PC-3 (cell line): ENCODE measurements around the gene UBR2. TPM values are rescaled to one million over a fixed set of nuclear protein-coding genes. Genes with fewer than 3 reads are reported as not detected.
A peak's percentile ranks its signal among the peaks of the same experiment; 100 is the strongest.

Experiments used
- ATAC-seq: fragments of 200-7000 bp; cut with Tn5 transposase; 2 replicates; pipeline ENCODE4 v1.9.1; 2020; ENCODE audit warnings: mild to moderate bottlenecking, moderate library complexity
- BruUV-seq: library from RNA; stranded (reverse); fragments of 400-500 nt; replicated peaks from 2 replicates; lab custom pipeline; 2021; lab: Mats Ljungman, UMichigan
- CTCF ChIA-PET: fragments of 300-600 bp; sonication (Branson Sonifier 250); formaldehyde crosslinking; loops from one replicate; lab custom pipeline; 2022; ENCODE audit warnings: antibody characterized with exemption; lab: Charles Lee
- POLR2A ChIA-PET: fragments of 300-600 bp; sonication (Branson Sonifier 250); formaldehyde crosslinking; loops from one replicate; lab custom pipeline; 2022; ENCODE audit warnings: antibody characterized with exemption; ENCODE audit not compliant: unreplicated experiment; lab: Charles Lee
- DNase-seq: peaks from one replicate; pipeline ENCODE4 v3.0.0-alpha.2; 2015
- H2AFZ ChIP-seq: fragments of 300-600 bp; sonication (generic); 2 replicates; pipeline ENCODE4 v1.6.0; 2016; ENCODE audit warnings: antibody characterized with exemption, low read length
- H3F3A ChIP-seq: fragments of 300-600 bp; sonication (generic); one replicate; pipeline ENCODE4 v1.6.0; 2017; ENCODE audit warnings: antibody characterized with exemption, low read length, control low read depth, mild to moderate bottlenecking; ENCODE audit not compliant: unreplicated experiment
- H3K27ac ChIP-seq: fragments of 300-600 bp; sonication (generic); 2 replicates; pipeline ENCODE4 v1.5.1; 2016; ENCODE audit warnings: mild to moderate bottlenecking, low read length
- H3K27me3 ChIP-seq: fragments of 300-600 bp; sonication (generic); 2 replicates; pipeline ENCODE4 v1.6.1; 2016; ENCODE audit warnings: low read length, mixed read lengths
- H3K36me3 ChIP-seq: fragments of 300-600 bp; sonication (generic); 2 replicates; pipeline ENCODE4 v1.6.1; 2016; ENCODE audit warnings: low read depth, mixed run types, low read length, mixed read lengths
- H3K4me1 ChIP-seq: fragments of 300-600 bp; sonication (generic); 2 replicates; pipeline ENCODE4 v1.5.1; 2016; ENCODE audit warnings: low read length; ENCODE audit not compliant: insufficient read depth
- H3K4me2 ChIP-seq: fragments of 300-600 bp; sonication (generic); 2 replicates; pipeline ENCODE4 v1.6.0; 2016; ENCODE audit warnings: low read length
- H3K4me3 ChIP-seq: fragments of 300-600 bp; sonication (generic); 2 replicates; pipeline ENCODE4 v1.5.1; 2016; ENCODE audit warnings: mild to moderate bottlenecking, low read length, mixed read lengths
- H3K79me2 ChIP-seq: fragments of 300-600 bp; sonication (generic); 2 replicates; pipeline ENCODE4 v1.6.1; 2017; ENCODE audit warnings: low read length, mixed read lengths
- H3K9ac ChIP-seq: fragments of 300-600 bp; sonication (generic); 2 replicates; pipeline ENCODE4 v1.6.0; 2016; ENCODE audit warnings: mild to moderate bottlenecking, low read length
- H3K9me2 ChIP-seq: fragments of 300-600 bp; sonication (generic); replicated peaks from 2 replicates; pipeline ENCODE4 v1.6.1; 2016; ENCODE audit warnings: mixed run types, low read length, mixed read lengths
- H3K9me3 ChIP-seq: fragments of 300-600 bp; sonication (generic); 2 replicates; pipeline ENCODE4 v1.6.1; 2016; ENCODE audit warnings: low read length, mixed read lengths
- H4K20me1 ChIP-seq: fragments of 300-600 bp; sonication (generic); 2 replicates; pipeline ENCODE4 v1.6.1; 2016; ENCODE audit warnings: low read length, mixed read lengths
- EZH2 ChIP-seq: fragments of 300-600 bp; sonication (generic); IDR thresholded peaks from one replicate; pipeline ENCODE4 v1.6.1; 2017; ENCODE audit warnings: antibody characterized with exemption, mild to moderate bottlenecking, low read length; ENCODE audit not compliant: unreplicated experiment
- EZH2phosphoT487 ChIP-seq: fragments of 300-600 bp; sonication (generic); IDR thresholded peaks from 2 replicates; pipeline ENCODE4 v1.6.1; 2018; ENCODE audit warnings: mild to moderate bottlenecking, antibody characterized with exemption, low read length, borderline replicate concordance
- intact Hi-C: fragments of 100-400 bp; cut with micrococcal nuclease; formaldehyde crosslinking; loops from 2 replicates; pipeline ENCODE4 v1.9.0; 2023
- total RNA-seq: library from RNA; depleted of rRNA; stranded (reverse); fragments of >200 nt; gene quantifications from 2 replicates; pipeline ENCODE4 v1.2.3, GENCODE V29; 2014
- TF ChIP-seq, protein P1 (sequence below): fragments of 300-600 bp; sonication (generic); conservative IDR thresholded peaks from 2 replicates; pipeline ENCODE4 v1.5.1; 2017; ENCODE audit warnings: antibody characterized with exemption, low read depth, mild to moderate bottlenecking, low read length

UBR2 gene
- total RNA-seq, 1 experiment from 2014 or later, result 19.6 TPM

- no peak overlapping the region for H2AFZ ChIP-seq
- DNase-seq (peak; percentile 77), ATAC-seq (peak; percentile 41)
- no peaks in the 10 kb centered on the region for H3K9me2 ChIP-seq
- H3K4me3 ChIP-seq, result no peak overlapping the region
- no peak overlapping the region for H3K9ac ChIP-seq
- H3K4me2 ChIP-seq, result peak overlapping the region; percentile 29
- BruUV-seq, result no TSS peak
- peaks cover 6% of the 10 kb centered on the region for H4K20me1 ChIP-seq
- H3F3A ChIP-seq, result no peaks in the 10 kb centered on the region
- ChIA-PET CTCF (interaction anchor here (0.6 to 1.1 kb wide), 3 partner anchors 21 to 119 kb away, joined by 3 to 6 read pairs (median 4); no protein-coding TSS in a partner anchor), POLR2A (interaction anchor here (0.5 kb wide), 1 partner anchor 311 kb away, joined by 9 read pairs; no protein-coding TSS in a partner anchor)
- peak overlapping the region; percentile 60 for H3K27ac ChIP-seq
- H3K79me2 ChIP-seq, result peaks cover 95% of the 10 kb centered on the region
- H3K4me1 ChIP-seq, result peaks cover 20% of the 10 kb centered on the region
- TF ChIP-seq EZH2phosphoT487 (no peak), EZH2 (no peak)
- TF ChIP-seq, protein P1, sequence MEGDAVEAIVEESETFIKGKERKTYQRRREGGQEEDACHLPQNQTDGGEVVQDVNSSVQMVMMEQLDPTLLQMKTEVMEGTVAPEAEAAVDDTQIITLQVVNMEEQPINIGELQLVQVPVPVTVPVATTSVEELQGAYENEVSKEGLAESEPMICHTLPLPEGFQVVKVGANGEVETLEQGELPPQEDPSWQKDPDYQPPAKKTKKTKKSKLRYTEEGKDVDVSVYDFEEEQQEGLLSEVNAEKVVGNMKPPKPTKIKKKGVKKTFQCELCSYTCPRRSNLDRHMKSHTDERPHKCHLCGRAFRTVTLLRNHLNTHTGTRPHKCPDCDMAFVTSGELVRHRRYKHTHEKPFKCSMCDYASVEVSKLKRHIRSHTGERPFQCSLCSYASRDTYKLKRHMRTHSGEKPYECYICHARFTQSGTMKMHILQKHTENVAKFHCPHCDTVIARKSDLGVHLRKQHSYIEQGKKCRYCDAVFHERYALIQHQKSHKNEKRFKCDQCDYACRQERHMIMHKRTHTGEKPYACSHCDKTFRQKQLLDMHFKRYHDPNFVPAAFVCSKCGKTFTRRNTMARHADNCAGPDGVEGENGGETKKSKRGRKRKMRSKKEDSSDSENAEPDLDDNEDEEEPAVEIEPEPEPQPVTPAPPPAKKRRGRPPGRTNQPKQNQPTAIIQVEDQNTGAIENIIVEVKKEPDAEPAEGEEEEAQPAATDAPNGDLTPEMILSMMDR, result no peak
- peaks cover 5% of the 10 kb centered on the region for H3K36me3 ChIP-seq
- no peaks in the 10 kb centered on the region for H3K9me3 ChIP-seq
- intact Hi-C loops, result no loop called here
- no peaks in the 10 kb centered on the region for H3K27me3 ChIP-seq
These were observed 5.5 kb downstream of the UBR2 start for GRCh38 chr6:42569102-42570028.

- H3F3A ChIP-seq, result no peaks in the 10 kb centered on the region
- H3K4me2 ChIP-seq, result peak overlapping the region; percentile 30; the same call in 1 of the 2 replicates
- ATAC-seq, result no peak
- no peak overlapping the region for H3K4me3 ChIP-seq
- peaks cover 81% of the 10 kb centered on the region for H3K79me2 ChIP-seq
- H3K9me2 ChIP-seq, result no peaks in the 10 kb centered on the region
- no peaks in the 10 kb centered on the region for H3K9me3 ChIP-seq
- H3K27me3 ChIP-seq, result no peaks in the 10 kb centered on the region
- DNase-seq, result no peak
- ChIA-PET CTCF (interaction anchor here (1.5 kb wide), 1 partner anchor 24 kb away, joined by 3 read pairs; no protein-coding TSS in a partner anchor), POLR2A (interaction anchor here (0.6 to 0.7 kb wide), 2 partner anchors 443 to 630 kb away, joined by 4 to 20 read pairs; no protein-coding TSS in a partner anchor)
- H3K4me1 ChIP-seq, result peaks cover 15% of the 10 kb centered on the region
- H3K9ac ChIP-seq, result no peak overlapping the region
- TF ChIP-seq EZH2phosphoT487 (no peak), EZH2 (no peak)
- TF ChIP-seq, protein P1, result no peak
- BruUV-seq, result no TSS peak
- no peak overlapping the region for H2AFZ ChIP-seq
- no peaks in the 10 kb centered on the region for H4K20me1 ChIP-seq
- no peak overlapping the region for H3K27ac ChIP-seq
- intact Hi-C loops, result no loop called here
- peaks cover 13% of the 10 kb centered on the region for H3K36me3 ChIP-seq
These were observed 7.9 kb downstream of the UBR2 start for GRCh38 chr6:42571611-42572342.
